Measurements from ENCODE around the gene NYNRIN. TPM values are rescaled to one million over a fixed set of nuclear protein-coding genes. Genes with fewer than 3 reads are reported as not detected.

Gene NYNRIN
- total and polyA plus RNA-seq, 9 donors, result 22.0 to 76.0 (median 54.6) TPM

GRCh38 chr14:24461336-24461735 lies 62.5 kb downstream of the NYNRIN start:
- Histone ChIP-seq H3K4me3 (no peak overlapping the region), H3K4me1 (ENCODE audit: insufficient read depth) (no peaks in the 10 kb centered on the region), H3K36me3 (no peaks in the 10 kb centered on the region), H3K27ac (no peak overlapping the region), H3K27me3 (no peaks in the 10 kb centered on the region), H3K9me3 (no peaks in the 10 kb centered on the region)
- intact Hi-C loops (cut with DNase I), result no loop called here
- no peak for DNase-seq
- TF ChIP-seq EP300 (IDR thresholded peaks at IDR 0.05) (no peak), POLR2A (IDR thresholded peaks at IDR 0.05) (no peak), CTCF (IDR thresholded peaks at IDR 0.05) (no peak)

GRCh38 chr14:24463017-24463883 lies 64.4 kb downstream of the NYNRIN start:
- no peaks in the 10 kb centered on the region for H3K4me1 ChIP-seq (ENCODE audit: insufficient read depth)
- no peak for DNase-seq
- no peak overlapping the region for H3K27ac ChIP-seq
- intact Hi-C loops (cut with DNase I), result no loop called here
- no peaks in the 10 kb centered on the region for H3K9me3 ChIP-seq
- H3K4me3 ChIP-seq, result no peak overlapping the region
- WGBS, 3 donors, result 68 to 86% (median 70%) methylated on average over 5 of the region's 5 CpGs
- TF ChIP-seq EP300 (IDR thresholded peaks at IDR 0.05) (no peak), POLR2A (IDR thresholded peaks at IDR 0.05) (no peak), CTCF (IDR thresholded peaks at IDR 0.05) (no peak)
- H3K27me3 ChIP-seq, result no peaks in the 10 kb centered on the region
- no peaks in the 10 kb centered on the region for H3K36me3 ChIP-seq

- TF ChIP-seq POLR2A (IDR thresholded peaks at IDR 0.05), result no peak
- no peak for TF ChIP-seq EP300 (IDR thresholded peaks at IDR 0.05)
- TF ChIP-seq CTCF (IDR thresholded peaks at IDR 0.05), result no peak
- Histone ChIP-seq H3K27me3 (no peaks in the 10 kb centered on the region), H3K27ac (no peak overlapping the region), H3K36me3 (no peaks in the 10 kb centered on the region), H3K9me3 (no peaks in the 10 kb centered on the region), H3K4me1 (ENCODE audit: insufficient read depth) (no peaks in the 10 kb centered on the region), H3K4me3 (no peak overlapping the region)
- WGBS, 3 donors, result 85 to 92% (median 86%) methylated on average over 4 of the region's 4 CpGs
- DNase-seq, result no peak
- intact Hi-C loops (cut with DNase I), result no loop called here
Measured at GRCh38 chr14:24463884-24464785, 65.3 kb downstream of the NYNRIN start.

GRCh38 chr14:24465368-24465767 lies 66.6 kb downstream of the NYNRIN start:
- H3K4me3 ChIP-seq, result no peak overlapping the region
- no peak for DNase-seq
- TF ChIP-seq POLR2A (IDR thresholded peaks at IDR 0.05), result no peak
- TF ChIP-seq CTCF (IDR thresholded peaks at IDR 0.05), result no peak
- no peak for TF ChIP-seq EP300 (IDR thresholded peaks at IDR 0.05)
- no peaks in the 10 kb centered on the region for H3K36me3 ChIP-seq
- no peaks in the 10 kb centered on the region for H3K27me3 ChIP-seq
- H3K4me1 ChIP-seq (ENCODE audit: insufficient read depth), result no peaks in the 10 kb centered on the region
- whole genome bisulfite sequencing, 3 donors, result 94 to 97% (median 96%) methylated on average over 3 of the region's 3 CpGs
- no peaks in the 10 kb centered on the region for H3K9me3 ChIP-seq
- no peak overlapping the region for H3K27ac ChIP-seq
- intact Hi-C loops (cut with DNase I), result no loop called here

Data from ovary (tissue), 9 donors.